ENCODE results near the gene IFT172. TPM values are rescaled to one million over a fixed set of nuclear protein-coding genes. Genes with fewer than 3 reads are reported as not detected.

IFT172 gene
- total and polyA plus RNA-seq, 2 of the 4 experiments (the other 2 are of a cell fraction) = 18.8 to 25.5 TPM

GRCh38 chr2:27492557-27492956, 3.0 kb upstream of the IFT172 start:
- no peak overlapping the region for H2AK5ac ChIP-seq (ENCODE audit: low read depth, low read length)
- dilution Hi-C loops (cut with HindIII; ENCODE audit: low sequenced_read_pairs, unreplicated experiment) = no loop called here
- CTCF ChIA-PET = no interaction called here

More at GRCh38 chr2:27492557-27492956, 3.0 kb upstream of the IFT172 start:
- peaks cover 6 to 21% of the 10 kb centered on the region in 2 experiments; a peak in 3 of 4 replicates for H3K79me1 ChIP-seq (ENCODE audit: low read depth in 1 of 2, low read length in 2 of 2)
- H3K18ac ChIP-seq (ENCODE audit: low read depth, low read length) = no peak overlapping the region
- DNase-seq (no peak), ATAC-seq (ENCODE audit: low read depth) (no peak)
- H2AK9ac ChIP-seq (replicated peaks; ENCODE audit: low read depth, low read length, poor library complexity) = no peak overlapping the region
- H4K5ac ChIP-seq (ENCODE audit: low read depth, low read length) = no peak overlapping the region
- H2BK120ac ChIP-seq (ENCODE audit: low read depth, low read length) = no peak overlapping the region
- 0 out of 2 replicates have a peak, but pooled peaks cover 3% of the 10 kb centered on the region for H3K36me3 ChIP-seq (ENCODE audit: control insufficient read depth, insufficient read depth, low read length)
- intact Hi-C loops (cut with micrococcal nuclease) = no loop called here
- no peak overlapping the region for H3K9ac ChIP-seq (ENCODE audit: low read depth, low read length)
- H2BK20ac ChIP-seq (ENCODE audit: low read depth, low read length) = no peak overlapping the region
- no peak overlapping the region for H3K4me3 ChIP-seq (ENCODE audit: insufficient read depth, low read depth, low read length)
- no peak overlapping the region for H3K14ac ChIP-seq (replicated peaks; ENCODE audit: low read depth, low read length)
- no peak overlapping the region for H2BK15ac ChIP-seq (ENCODE audit: low read depth, low read length)
- no TSS peak for BruUV-seq (replicated peaks)
- no peak overlapping the region for H3K56ac ChIP-seq (ENCODE audit: extremely low read depth, insufficient read depth, low read length)
- H4K8ac ChIP-seq (ENCODE audit: low read depth in 2 of 2, low read length in 2 of 2) = no peak overlapping the region
- WGBS, 2 experiments (ENCODE audit: extremely low coverage in 2 of 2, insufficient read length in 1 of 2) = 100% methylated on average over 1 of the region's 4 CpGs; no CpG with 5 or more reads in 1 of the 2 experiments
- peaks cover 5% of the 10 kb centered on the region for H3K4me1 ChIP-seq (ENCODE audit: control insufficient read depth, insufficient read depth, low read length)
- H3K9me1 ChIP-seq (ENCODE audit: insufficient read depth, low read length) = peaks cover 22% of the 10 kb centered on the region
- no peaks in the 10 kb centered on the region for H3K9me3 ChIP-seq (ENCODE audit: control insufficient read depth, insufficient read depth, low read length)
- POLR2A ChIA-PET (ENCODE audit: unreplicated experiment) = no interaction called here
- H2AFZ ChIP-seq (replicated peaks; ENCODE audit: low read length, poor library complexity) = no peak overlapping the region
- H4K20me1 ChIP-seq (ENCODE audit: insufficient read depth, low read length) = no peaks in the 10 kb centered on the region
- in situ Hi-C loops (cut with MboI; ENCODE audit: low sequenced_read_pairs) = no loop called here
- H3K27ac ChIP-seq (ENCODE audit: insufficient read depth, low read length) = no peak overlapping the region
- H3K23ac ChIP-seq (ENCODE audit: low read depth, low read length) = no peak overlapping the region
- TF ChIP-seq FOS (IDR thresholded peaks at IDR 0.05; ENCODE audit: low read depth, low read length) = no peak
- no peak for TF ChIP-seq MXI1 (IDR thresholded peaks at IDR 0.05; ENCODE audit: borderline replicate concordance, low read depth, low read length)
- no peak for TF ChIP-seq CTCF (conservative IDR thresholded peaks at IDR 0.05; ENCODE audit: low read depth, low read length)
- no peak for TF ChIP-seq CHD1 (IDR thresholded peaks at IDR 0.05; ENCODE audit: low read depth, low read length)
- TF ChIP-seq SMC3 (IDR thresholded peaks at IDR 0.05; ENCODE audit: low read depth, low read length) = no peak
- TF ChIP-seq RAD21 (IDR thresholded peaks at IDR 0.05; ENCODE audit: low read length) = no peak
- H3K27me3 ChIP-seq (ENCODE audit: control insufficient read depth, insufficient read depth, low read length) = no peaks in the 10 kb centered on the region
- H3K4me2 ChIP-seq (ENCODE audit: low read depth, low read length) = no peak overlapping the region
- H4K91ac ChIP-seq (ENCODE audit: insufficient read depth, low read depth, low read length) = no peak overlapping the region
- no peak overlapping the region for H2BK5ac ChIP-seq (ENCODE audit: low read depth, low read length, poor library complexity, severe bottlenecking)
- no peak overlapping the region for H3K4ac ChIP-seq (ENCODE audit: low read depth, low read length)
